CD4-positive, alpha-beta T cell (primary cell): ENCODE data around the gene THTPA. TPM values are rescaled to one million over a fixed set of nuclear protein-coding genes. Genes with fewer than 3 reads are reported as not detected.

ENCODE experiments used
- ATAC-seq: fragments of 200-7000 bp; cut with Tn5 transposase; one replicate; pipeline ENCODE4 v1.10.0; 2022; ENCODE audit warnings: mild to moderate bottlenecking; ENCODE audit not compliant: poor library complexity
- CTCF ChIA-PET: fragments of 350-600 bp; sonication (Branson Sonifier 250); formaldehyde crosslinking; loops from one replicate; lab custom pipeline; 2021; ENCODE audit warnings: antibody characterized with exemption, inconsistent platforms; lab: Charles Lee
- POLR2A ChIA-PET: fragments of 350-600 bp; sonication (Branson Sonifier 250); formaldehyde crosslinking; loops from one replicate; lab custom pipeline; 2021; ENCODE audit warnings: antibody characterized with exemption, inconsistent platforms; lab: Charles Lee
- DNase-seq, 14 experiments: peaks; one replicate each; pipeline ENCODE4 v3.0.0-alpha.2; 2013 to 2020; ENCODE audit warnings: mixed read lengths in 2 of 14
- H3K27ac ChIP-seq, 2 donors: one replicate each; pipeline versions ENCODE4 v1.5.1 to v1.7.0; 2013; ENCODE audit warnings: low read length in 2 of 2, low read depth in 1 of 2, mild to moderate bottlenecking in 1 of 2
- H3K27me3 ChIP-seq, 2 experiments: 1 replicate in 1 of 2; 2 replicates in 1 of 2; pipeline versions ENCODE4 v1.6.1 to v1.7.0; 2013; ENCODE audit warnings: low read length in 2 of 2, control low read depth in 1 of 2, mild to moderate bottlenecking in 1 of 2, moderate library complexity in 1 of 2; ENCODE audit not compliant: insufficient read depth in 2 of 2, control insufficient read depth in 1 of 2
- H3K36me3 ChIP-seq: one replicate; pipeline ENCODE4 v1.6.1; 2013; ENCODE audit warnings: low read length, control low read depth; ENCODE audit not compliant: insufficient read depth
- H3K4me1 ChIP-seq: one replicate; pipeline ENCODE4 v1.6.1; 2013; ENCODE audit warnings: low read length, control low read depth; ENCODE audit not compliant: insufficient read depth
- H3K4me3 ChIP-seq: one replicate; pipeline ENCODE4 v1.5.1; 2013; ENCODE audit warnings: mild to moderate bottlenecking, low read length, moderate library complexity
- H3K9me3 ChIP-seq, 2 experiments: 1 replicate in 1 of 2; 2 replicates in 1 of 2; pipeline versions ENCODE4 v1.6.1 to v1.7.0; 2013; ENCODE audit warnings: low read length in 2 of 2, mild to moderate bottlenecking in 2 of 2, control low read depth in 1 of 2, moderate library complexity in 1 of 2; ENCODE audit not compliant: control insufficient read depth in 1 of 2, insufficient read depth in 1 of 2
- H3K27ac Mint-ChIP-seq: one replicate; pipeline ENCODE4 v1.8.0; 2020; ENCODE audit warnings: mixed read lengths
- H3K27me3 Mint-ChIP-seq: one replicate; pipeline ENCODE4 v1.8.0; 2021; ENCODE audit warnings: mixed read lengths
- H3K36me3 Mint-ChIP-seq: one replicate; pipeline ENCODE4 v1.8.0; 2021; ENCODE audit warnings: low read depth, mixed read lengths
- H3K4me1 Mint-ChIP-seq: one replicate; pipeline ENCODE4 v1.8.0; 2021; ENCODE audit warnings: low read depth, mixed read lengths
- H3K4me3 Mint-ChIP-seq: one replicate; pipeline ENCODE4 v1.8.0; 2020; ENCODE audit warnings: mild to moderate bottlenecking, mixed read lengths
- H3K9me3 Mint-ChIP-seq: one replicate; pipeline ENCODE4 v1.8.0; 2020; ENCODE audit warnings: mixed read lengths
- CTCF ChIP-seq: fragments of 200-600 bp; IDR thresholded peaks from one replicate; pipeline ENCODE4 v1.8.0; 2022; ENCODE audit warnings: antibody characterized with exemption, mild to moderate bottlenecking
- intact Hi-C, 2 experiments: fragments of 100-400 bp; cut with DNase I in 1 of 2; cut with micrococcal nuclease in 1 of 2; formaldehyde crosslinking; loops; one replicate each; pipeline versions ENCODE4 v1.15.1 to v1.9.0; 2023 to 2025; cut with DNase I, micrococcal nuclease
- total RNA-seq, 174 experiments: library from RNA in 2 of 174; stranded (reverse) in 2 of 174; gene quantifications; one replicate each; pipeline ENCODE4 v1.2.3 and lab custom pipeline; 2021 to 2026

Gene THTPA
- total RNA-seq, 2 experiments from 2014 or later = 13.0 to 13.4 TPM

DNA sequence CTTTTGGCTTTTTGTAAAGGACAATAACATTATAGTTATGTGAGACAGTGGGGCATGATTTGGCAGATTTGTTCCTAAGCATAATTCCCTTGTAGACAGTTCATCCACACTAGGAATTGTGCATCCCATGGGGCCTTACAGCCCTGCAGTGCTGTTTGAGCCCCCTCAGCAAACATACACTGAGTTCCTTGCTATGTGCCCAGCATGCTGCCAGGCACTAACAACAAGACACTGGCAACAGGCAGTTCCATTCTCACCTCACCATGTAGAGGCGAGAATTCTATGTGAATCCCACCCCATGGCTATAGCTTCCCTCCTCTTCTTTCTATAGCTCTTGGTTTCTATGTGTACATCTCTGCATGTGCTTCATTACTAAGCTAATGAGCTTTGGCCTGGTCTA lies 1.9 kb downstream of the THTPA start:
- H3K4me3 ChIP-seq = no peak overlapping the region
- no peak for DNase-seq
- no peaks in the 10 kb centered on the region for H3K27me3 ChIP-seq
- Mint-ChIP-seq H3K9me3 (no peaks in the 10 kb centered on the region), H3K4me1 (peaks cover 36% of the 10 kb centered on the region), H3K4me3 (peak overlapping the region; percentile 84), H3K36me3 (peaks cover 39% of the 10 kb centered on the region), H3K27me3 (no peaks in the 10 kb centered on the region), H3K27ac (peak overlapping the region; percentile 3)
- H3K27ac ChIP-seq = peak overlapping the region in 1 of 2 donors; percentile 5
- ChIA-PET POLR2A (interaction anchor here (0.6 to 3.2 kb wide), 2 partner anchors 9 to 80 kb away, joined by 3 to 24 read pairs; no protein-coding TSS in a partner anchor), CTCF (interaction anchor here (6.0 kb wide), 1 partner anchor 79 kb away, joined by 67 read pairs; no protein-coding TSS in a partner anchor)
- peaks cover 30% of the 10 kb centered on the region for H3K4me1 ChIP-seq
- no peaks in the 10 kb centered on the region for H3K9me3 ChIP-seq
- peaks cover 47% of the 10 kb centered on the region for H3K36me3 ChIP-seq
- intact Hi-C loops = loop anchor here (2.0 to 5.0 kb wide), 3 partner anchors 17 to 291 kb away; partner anchors contain the start of gene PABPN1 (in 1 of the 2)
- no peak for TF ChIP-seq CTCF
- ATAC-seq = no peak

- peak overlapping the region; percentile 84 for H3K4me3 Mint-ChIP-seq
- ChIA-PET CTCF (interaction anchor here (0.6 to 6.0 kb wide), 7 partner anchors 9 to 83 kb away, joined by 3 to 67 read pairs (median 11); no protein-coding TSS in a partner anchor), POLR2A (interaction anchor here (0.7 to 3.2 kb wide), 2 partner anchors 49 to 80 kb away, joined by 3 to 24 read pairs; no protein-coding TSS in a partner anchor)
- H3K4me1 Mint-ChIP-seq = peaks cover 41% of the 10 kb centered on the region
- no peaks in the 10 kb centered on the region for H3K9me3 Mint-ChIP-seq
- no peak for ATAC-seq
- peaks cover 44% of the 10 kb centered on the region for H3K36me3 Mint-ChIP-seq
- H3K27me3 Mint-ChIP-seq = no peaks in the 10 kb centered on the region
- Histone ChIP-seq H3K27ac (peak overlapping the region in 1 of 2 donors; percentile 5), H3K9me3 (no peaks in the 10 kb centered on the region), H3K27me3 (no peaks in the 10 kb centered on the region), H3K4me1 (peaks cover 30% of the 10 kb centered on the region), H3K36me3 (peaks cover 52% of the 10 kb centered on the region), H3K4me3 (no peak overlapping the region)
- intact Hi-C loops = loop anchor here (2.0 to 5.0 kb wide), 3 partner anchors 18 to 291 kb away; partner anchors contain the start of gene PABPN1 (in 1 of the 2)
- no peak for TF ChIP-seq CTCF
- peak in 1 of 14 experiments; percentile 13 for DNase-seq
- no peak overlapping the region for H3K27ac Mint-ChIP-seq
Measured at GRCh38 chr14:23558346-23559009, 2.4 kb downstream of the THTPA start.

DNA sequence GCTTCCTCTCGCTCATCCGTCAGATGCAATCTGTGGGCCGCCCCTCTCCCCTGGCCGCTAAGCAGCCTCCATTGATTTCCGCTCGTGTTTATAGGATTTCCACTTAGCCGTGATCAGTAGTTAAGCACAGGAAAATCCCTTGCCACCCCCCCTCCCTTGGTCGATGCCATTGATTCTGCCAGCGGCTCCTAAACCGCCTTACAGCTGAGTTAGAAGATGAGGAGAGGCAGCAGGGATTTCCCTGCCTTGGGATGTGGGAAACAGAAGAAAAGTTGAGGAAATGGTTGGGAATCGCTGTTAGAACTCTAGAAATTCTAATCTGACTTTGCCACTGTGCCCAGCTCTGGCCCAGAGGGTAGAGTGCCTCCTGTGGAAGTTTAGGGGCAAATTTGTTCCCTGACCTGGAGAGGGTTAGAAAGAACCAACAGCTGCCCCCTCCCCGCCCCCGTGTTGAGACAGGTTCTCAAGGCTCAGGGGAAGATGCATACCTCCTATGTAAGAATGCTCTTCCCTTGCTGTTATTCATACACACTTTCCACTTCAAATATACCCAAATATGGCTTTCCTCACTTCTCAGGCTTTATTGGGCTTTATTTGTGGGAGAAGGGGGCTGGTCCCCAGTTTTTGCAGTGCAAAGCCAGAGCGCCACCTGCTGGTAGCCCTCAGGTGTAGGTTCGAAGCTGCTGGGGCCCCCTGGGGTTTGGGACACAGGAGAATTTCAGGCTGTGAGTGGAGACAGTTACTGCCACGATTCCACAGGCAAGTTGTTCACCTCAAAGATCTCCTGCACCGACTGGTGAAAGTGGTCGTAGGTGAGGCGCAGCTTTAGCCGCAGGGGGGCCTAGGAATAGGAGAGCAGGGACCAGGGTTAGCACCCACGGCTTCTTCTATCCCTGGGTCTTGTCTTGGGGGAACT lies 3.2 kb downstream of the THTPA start:
- no peaks in the 10 kb centered on the region for H3K9me3 ChIP-seq
- peak; percentile 48 to 86 (median 62) for DNase-seq
- no peaks in the 10 kb centered on the region for H3K27me3 Mint-ChIP-seq
- H3K4me3 Mint-ChIP-seq = peak overlapping the region; percentile 45
- TF ChIP-seq CTCF = peak; percentile 89
- H3K9me3 Mint-ChIP-seq = no peaks in the 10 kb centered on the region
- H3K36me3 ChIP-seq = peaks cover 60% of the 10 kb centered on the region
- no peak for ATAC-seq
- H3K36me3 Mint-ChIP-seq = peaks cover 50% of the 10 kb centered on the region
- peaks cover 47% of the 10 kb centered on the region for H3K4me1 Mint-ChIP-seq
- ChIA-PET POLR2A (interaction anchor here (0.5 to 3.2 kb wide), 3 partner anchors 50 to 81 kb away, joined by 3 to 24 read pairs (median 3); no protein-coding TSS in a partner anchor), CTCF (interaction anchor here (0.6 to 6.0 kb wide), 17 partner anchors 8 to 207 kb away, joined by 3 to 67 read pairs (median 5); partner anchors contain the start of genes NGDN, SLC22A17 and ZFHX2)
- H3K27me3 ChIP-seq = no peaks in the 10 kb centered on the region
- no peak overlapping the region for H3K4me3 ChIP-seq
- peaks cover 33% of the 10 kb centered on the region for H3K4me1 ChIP-seq
- no peak overlapping the region for H3K27ac ChIP-seq
- no peak overlapping the region for H3K27ac Mint-ChIP-seq
- intact Hi-C loops = loop anchor here (2.0 to 5.0 kb wide), 3 partner anchors 18 to 292 kb away; partner anchors contain the start of gene PABPN1 (in 1 of the 2)
